H9 (cell line): Measurements from ENCODE around the gene RUNX1. TPM values are rescaled to one million over a fixed set of nuclear protein-coding genes. Genes with fewer than 3 reads are reported as not detected.

ENCODE experiments used
- DNase-seq: peaks from one replicate; pipeline ENCODE4 v3.0.0-alpha.2; 2017
- H2AFZ ChIP-seq: one replicate; pipeline ENCODE4 v1.6.1; 2013; ENCODE audit warnings: mild to moderate bottlenecking, low read length, control low read depth, moderate library complexity
- H2AK5ac ChIP-seq: 2 replicates; pipeline ENCODE4 v1.6.1; 2013; ENCODE audit warnings: low read length, control low read depth, mixed read lengths; ENCODE audit not compliant: insufficient read length
- H2BK120ac ChIP-seq: one replicate; pipeline ENCODE4 v1.6.1; 2013; ENCODE audit warnings: low read depth, mild to moderate bottlenecking, low read length, control low read depth, inconsistent platforms; ENCODE audit not compliant: poor library complexity, severe bottlenecking
- H2BK12ac ChIP-seq: 2 replicates; pipeline ENCODE4 v1.6.1; 2013; ENCODE audit warnings: low read length, control low read depth, mixed read lengths, low read depth; ENCODE audit not compliant: insufficient read length
- H2BK15ac ChIP-seq: 2 replicates; pipeline ENCODE4 v1.6.1; 2013; ENCODE audit warnings: low read depth, low read length, control low read depth
- H2BK20ac ChIP-seq: one replicate; pipeline ENCODE4 v1.6.1; 2013; ENCODE audit warnings: low read depth, mild to moderate bottlenecking, low read length, control low read depth, inconsistent platforms; ENCODE audit not compliant: poor library complexity, severe bottlenecking
- H2BK5ac ChIP-seq: 2 replicates; pipeline ENCODE4 v1.6.1; 2013; ENCODE audit warnings: low read length, control low read depth, mixed read lengths; ENCODE audit not compliant: insufficient read length
- H3K14ac ChIP-seq: 2 replicates; pipeline ENCODE4 v1.6.1; 2013; ENCODE audit warnings: low read length, control low read depth; ENCODE audit not compliant: insufficient read depth
- H3K18ac ChIP-seq: 2 replicates; pipeline ENCODE4 v1.6.1; 2013; ENCODE audit warnings: low read depth, mild to moderate bottlenecking, mixed read lengths, low read length, control low read depth; ENCODE audit not compliant: insufficient read length
- H3K23ac ChIP-seq: 2 replicates; pipeline ENCODE4 v1.6.1; 2013; ENCODE audit warnings: low read length, control low read depth, mixed read lengths, low read depth; ENCODE audit not compliant: insufficient read length
- H3K23me2 ChIP-seq: 2 replicates; pipeline ENCODE4 v1.6.1; 2013; ENCODE audit warnings: low read depth, mild to moderate bottlenecking, mixed read lengths, low read length, control low read depth; ENCODE audit not compliant: insufficient read length, poor library complexity, severe bottlenecking
- H3K27ac ChIP-seq: 2 replicates; pipeline ENCODE4 v1.5.1; 2013; ENCODE audit warnings: low read length, control low read depth, mixed read lengths, low read depth; ENCODE audit not compliant: insufficient read length
- H3K27me3 ChIP-seq: 2 replicates; pipeline ENCODE4 v1.6.1; 2013; ENCODE audit warnings: low read length, control low read depth, inconsistent platforms; ENCODE audit not compliant: insufficient read depth
- H3K4ac ChIP-seq: 2 replicates; pipeline ENCODE4 v1.6.1; 2013; ENCODE audit warnings: low read depth, mild to moderate bottlenecking, control low read depth, inconsistent platforms, low read length, moderate library complexity
- H3K4me1 ChIP-seq: 2 replicates; pipeline ENCODE4 v1.6.1; 2013; ENCODE audit warnings: low read length, control low read depth, inconsistent platforms; ENCODE audit not compliant: insufficient read depth
- H3K4me2 ChIP-seq: 2 replicates; pipeline ENCODE4 v1.6.1; 2013; ENCODE audit warnings: low read length, control low read depth, mixed read lengths; ENCODE audit not compliant: insufficient read length, insufficient read depth
- H3K56ac ChIP-seq: 2 replicates; pipeline ENCODE4 v1.6.1; 2013; ENCODE audit warnings: low read depth, mild to moderate bottlenecking, mixed read lengths, low read length, control low read depth; ENCODE audit not compliant: insufficient read length
- H3K79me1 ChIP-seq: 2 replicates; pipeline ENCODE4 v1.6.1; 2013; ENCODE audit warnings: low read depth, mild to moderate bottlenecking, moderate library complexity, low read length, control low read depth, inconsistent platforms; ENCODE audit not compliant: insufficient read depth, poor library complexity, severe bottlenecking
- H3K79me2 ChIP-seq: 2 replicates; pipeline ENCODE4 v1.6.1; 2013; ENCODE audit warnings: low read length, control low read depth, inconsistent platforms; ENCODE audit not compliant: insufficient read depth
- H3K9ac ChIP-seq: 2 replicates; pipeline ENCODE4 v1.6.1; 2013; ENCODE audit warnings: low read length, control low read depth, mixed read lengths; ENCODE audit not compliant: insufficient read length; ENCODE audit errors: extremely low read depth
- H3K9me3 ChIP-seq: one replicate; pipeline ENCODE4 v1.6.1; 2013; ENCODE audit warnings: low read depth, low read length, inconsistent platforms; ENCODE audit not compliant: control insufficient read depth
- H3T11ph ChIP-seq: one replicate; pipeline ENCODE4 v1.6.1; 2013; ENCODE audit warnings: mild to moderate bottlenecking, low read length, control low read depth, inconsistent platforms
- H4K20me1 ChIP-seq: one replicate; pipeline ENCODE4 v1.6.1; 2013; ENCODE audit not compliant: control insufficient read depth, insufficient read length, insufficient read depth
- H4K5ac ChIP-seq: 2 replicates; pipeline ENCODE4 v1.6.1; 2013; ENCODE audit warnings: low read depth, mild to moderate bottlenecking, mixed read lengths, low read length, control low read depth; ENCODE audit not compliant: insufficient read length
- H4K8ac ChIP-seq: replicated peaks from 2 replicates; pipeline ENCODE4 v1.6.1; 2013; ENCODE audit warnings: low read length, control low read depth, mixed read lengths, low read depth; ENCODE audit not compliant: insufficient read length
- H4K91ac ChIP-seq: 2 replicates; pipeline ENCODE4 v1.6.1; 2013; ENCODE audit warnings: low read depth, mild to moderate bottlenecking, moderate library complexity, mixed read lengths, low read length, control low read depth; ENCODE audit not compliant: insufficient read length
- H3K27ac Mint-ChIP-seq, 3 experiments: 2 replicates in 2 of 3; 3 replicates in 1 of 3; pipeline ENCODE4 v1.8.0; 2020 to 2021; ENCODE audit warnings: mixed read lengths in 3 of 3, mild to moderate bottlenecking in 1 of 3, moderate library complexity in 1 of 3
- H3K27me3 Mint-ChIP-seq: 2 replicates; pipeline ENCODE4 v1.8.0; 2021; ENCODE audit warnings: low read depth, mild to moderate bottlenecking, moderate library complexity, mixed read lengths
- H3K36me3 Mint-ChIP-seq, 3 experiments: 2 replicates in 2 of 3; 3 replicates in 1 of 3; pipeline ENCODE4 v1.8.0; 2020 to 2021; ENCODE audit warnings: low read depth in 3 of 3, mixed read lengths in 3 of 3; ENCODE audit not compliant: insufficient read depth in 1 of 3
- H3K4me1 Mint-ChIP-seq, 2 experiments: 2 replicates each; pipeline ENCODE4 v1.8.0; 2020; ENCODE audit warnings: mixed read lengths in 2 of 2
- H3K4me3 Mint-ChIP-seq, 2 experiments: 2 replicates in 1 of 2; 3 replicates in 1 of 2; pipeline ENCODE4 v1.8.0; 2020 to 2021; ENCODE audit warnings: mild to moderate bottlenecking in 2 of 2, mixed read lengths in 2 of 2, moderate library complexity in 1 of 2
- H3K9me3 Mint-ChIP-seq, 2 experiments: 2 replicates in 1 of 2; 3 replicates in 1 of 2; pipeline ENCODE4 v1.8.0; 2020; ENCODE audit warnings: mild to moderate bottlenecking in 2 of 2, mixed read lengths in 2 of 2, moderate library complexity in 1 of 2
- WGBS: extraction: QIAGEN DNeasy Blood & Tissue Kit; methylation state at CpG from one replicate; pipeline ENCODE4 v1.1.7; 2013; ENCODE audit warnings: missing lambda C conversion rate, low lambda C conversion rate, mixed read lengths; ENCODE audit not compliant: insufficient read length; ENCODE audit errors: extremely low coverage; 5-methylcytosine and 5-hydroxymethylcytosine counted together
- total RNA-seq: library from RNA; stranded (reverse); gene quantifications from 2 replicates; pipeline ENCODE4 v1.2.1, GENCODE V29; 2021
- TF ChIP-seq, protein P1 (sequence below): fragments of 200-600 bp; sonication (generic); conservative IDR thresholded peaks from 3 replicates; pipeline ENCODE4 v1.8.0; 2021; ENCODE audit warnings: antibody characterized with exemption, mild to moderate bottlenecking

The RUNX1 gene
- total RNA-seq, 1 experiment from 2014 or later: 0.72 TPM

DNA sequence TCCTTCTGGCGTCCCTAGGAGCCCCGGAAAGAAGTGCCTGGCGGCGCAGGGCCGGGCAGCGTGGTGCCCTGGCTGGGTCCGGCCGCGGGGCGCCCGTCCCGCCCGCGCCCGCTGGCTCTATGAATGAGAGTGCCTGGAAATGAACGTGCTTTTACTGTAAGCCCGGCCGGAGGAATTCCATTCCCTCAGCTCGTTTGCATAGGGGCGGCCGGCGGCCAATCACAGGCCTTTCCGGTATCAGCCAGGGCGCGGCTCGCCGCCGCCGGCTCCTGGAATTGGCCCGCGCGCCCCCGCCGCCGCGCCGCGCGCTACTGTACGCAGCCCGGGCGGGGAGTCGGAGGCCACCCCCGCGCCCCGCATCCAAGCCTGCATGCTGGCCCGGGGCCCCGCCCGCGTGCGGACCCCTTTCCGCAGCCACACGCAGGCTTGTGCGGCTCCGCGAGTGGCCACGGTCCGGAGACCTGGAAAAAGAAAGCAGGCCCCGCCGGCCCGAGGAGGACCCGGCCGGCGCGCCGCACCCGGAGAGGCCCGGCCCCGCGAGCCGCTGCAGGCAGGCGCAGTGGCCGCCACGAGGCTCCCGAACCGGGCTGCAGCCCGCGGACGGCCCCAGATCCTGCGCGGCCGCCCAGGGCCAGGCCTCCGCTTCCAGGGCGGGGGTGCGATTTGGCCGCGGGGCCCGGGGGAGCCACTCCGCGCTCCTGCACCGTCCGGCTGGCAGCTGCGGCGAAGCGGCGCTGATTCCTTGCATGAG is 160.4 kb downstream of the RUNX1 start:
- no peak overlapping the region; a peak in 1 of 7 replicates for H3K27ac Mint-ChIP-seq
- no peak overlapping the region for H3K4ac ChIP-seq
- no peak overlapping the region for H3K27ac ChIP-seq
- H3K79me1 ChIP-seq: no peaks in the 10 kb centered on the region
- H3K4me3 Mint-ChIP-seq: peak overlapping the region; percentile 72 to 90
- H4K5ac ChIP-seq: no peak overlapping the region
- no peak overlapping the region for H3K18ac ChIP-seq
- peaks cover 31% of the 10 kb centered on the region in 2 experiments for H3K4me1 Mint-ChIP-seq
- H3K79me2 ChIP-seq: no peaks in the 10 kb centered on the region
- H3T11ph ChIP-seq: no peak overlapping the region
- H2BK120ac ChIP-seq: no peak overlapping the region
- no peaks in the 10 kb centered on the region for H3K4me1 ChIP-seq
- H3K23me2 ChIP-seq: peaks cover 21% of the 10 kb centered on the region
- no peak overlapping the region for H2BK20ac ChIP-seq
- peaks cover 86% of the 10 kb centered on the region for H3K27me3 Mint-ChIP-seq
- peaks cover 61% of the 10 kb centered on the region for H3K27me3 ChIP-seq
- H2BK5ac ChIP-seq: no peak overlapping the region
- H2AFZ ChIP-seq: no peak overlapping the region
- peak; percentile 93 for DNase-seq
- H4K91ac ChIP-seq: no peak overlapping the region
- H3K9ac ChIP-seq: no peak overlapping the region
- peaks cover 0 to 3% of the 10 kb centered on the region in 2 experiments; a peak in 2 of 5 replicates for H3K9me3 Mint-ChIP-seq
- peak overlapping the region; percentile 86 for H3K4me2 ChIP-seq
- no peak overlapping the region for H2BK12ac ChIP-seq
- no CpG with 5 or more reads among the region's 96 CpGs for WGBS
- no peak overlapping the region for H2AK5ac ChIP-seq
- TF ChIP-seq, protein P1, sequence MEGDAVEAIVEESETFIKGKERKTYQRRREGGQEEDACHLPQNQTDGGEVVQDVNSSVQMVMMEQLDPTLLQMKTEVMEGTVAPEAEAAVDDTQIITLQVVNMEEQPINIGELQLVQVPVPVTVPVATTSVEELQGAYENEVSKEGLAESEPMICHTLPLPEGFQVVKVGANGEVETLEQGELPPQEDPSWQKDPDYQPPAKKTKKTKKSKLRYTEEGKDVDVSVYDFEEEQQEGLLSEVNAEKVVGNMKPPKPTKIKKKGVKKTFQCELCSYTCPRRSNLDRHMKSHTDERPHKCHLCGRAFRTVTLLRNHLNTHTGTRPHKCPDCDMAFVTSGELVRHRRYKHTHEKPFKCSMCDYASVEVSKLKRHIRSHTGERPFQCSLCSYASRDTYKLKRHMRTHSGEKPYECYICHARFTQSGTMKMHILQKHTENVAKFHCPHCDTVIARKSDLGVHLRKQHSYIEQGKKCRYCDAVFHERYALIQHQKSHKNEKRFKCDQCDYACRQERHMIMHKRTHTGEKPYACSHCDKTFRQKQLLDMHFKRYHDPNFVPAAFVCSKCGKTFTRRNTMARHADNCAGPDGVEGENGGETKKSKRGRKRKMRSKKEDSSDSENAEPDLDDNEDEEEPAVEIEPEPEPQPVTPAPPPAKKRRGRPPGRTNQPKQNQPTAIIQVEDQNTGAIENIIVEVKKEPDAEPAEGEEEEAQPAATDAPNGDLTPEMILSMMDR: no peak
- no peak overlapping the region for H3K23ac ChIP-seq
- H3K9me3 ChIP-seq: no peaks in the 10 kb centered on the region
- no peaks in the 10 kb centered on the region for H4K20me1 ChIP-seq
- no peaks in the 10 kb centered on the region for H3K36me3 Mint-ChIP-seq
- no peak overlapping the region for H3K14ac ChIP-seq
- no peak overlapping the region for H3K56ac ChIP-seq
- H2BK15ac ChIP-seq: no peak overlapping the region
- H4K8ac ChIP-seq: no peak overlapping the region
